Measurements from ENCODE around the gene HAGH.
A peak's percentile ranks its signal among the peaks of the same experiment; 100 is the strongest.

The HAGH gene

GRCh38 chr16:1857433-1858097 is 30.9 kb upstream of the HAGH start:
- H3K4me1 Mint-ChIP-seq (ENCODE audit: low read depth in 2 of 2) = peaks cover 0 to 8% of the 10 kb centered on the region in 2 donors
- H3K27ac Mint-ChIP-seq = no peak overlapping the region
- no peak for ATAC-seq (replicated peaks)

GRCh38 chr16:1851793-1852192 is 25.2 kb upstream of the HAGH start:
- H3K4me1 Mint-ChIP-seq (ENCODE audit: low read depth in 2 of 2) = peaks cover 0 to 8% of the 10 kb centered on the region in 2 donors
- H3K36me3 Mint-ChIP-seq (ENCODE audit: insufficient read depth) = peaks cover 2% of the 10 kb centered on the region
- ATAC-seq (replicated peaks) (no peak), DNase-seq (no peak)
- H3K4me3 Mint-ChIP-seq = no peak overlapping the region
- no peaks in the 10 kb centered on the region for H3K9me3 Mint-ChIP-seq
- H3K27me3 Mint-ChIP-seq = peaks cover 5 to 42% of the 10 kb centered on the region in 2 donors
- H3K27ac Mint-ChIP-seq = no peak overlapping the region

More at GRCh38 chr16:1857433-1858097, 30.9 kb upstream of the HAGH start:
- H3K27me3 Mint-ChIP-seq = peaks cover 38 to 75% of the 10 kb centered on the region in 2 donors
- DNase-seq = no peak
- no peaks in the 10 kb centered on the region for H3K9me3 Mint-ChIP-seq
- H3K36me3 Mint-ChIP-seq (ENCODE audit: insufficient read depth) = no peaks in the 10 kb centered on the region
- no peak overlapping the region for H3K4me3 Mint-ChIP-seq

GRCh38 chr16:1850981-1851380 is 24.4 kb upstream of the HAGH start:
- Mint-ChIP-seq H3K27ac (no peak overlapping the region), H3K4me3 (no peak overlapping the region), H3K9me3 (no peaks in the 10 kb centered on the region), H3K27me3 (peaks cover 13 to 49% of the 10 kb centered on the region in 2 donors), H3K36me3 (ENCODE audit: insufficient read depth) (peaks cover 2% of the 10 kb centered on the region), H3K4me1 (ENCODE audit: low read depth in 2 of 2) (peaks cover 0 to 8% of the 10 kb centered on the region in 2 donors)
- ATAC-seq (replicated peaks) (no peak), DNase-seq (no peak)

GRCh38 chr16:1846416-1846815 is 19.8 kb upstream of the HAGH start:
- Mint-ChIP-seq H3K27me3 (peaks cover 16 to 30% of the 10 kb centered on the region in 2 donors), H3K4me3 (no peak overlapping the region)

GRCh38 chr16:1845985-1846384 is 19.4 kb upstream of the HAGH start:
- Mint-ChIP-seq H3K27ac (no peak overlapping the region), H3K36me3 (ENCODE audit: insufficient read depth) (peaks cover 2% of the 10 kb centered on the region), H3K4me1 (ENCODE audit: low read depth in 2 of 2) (no peaks in the 10 kb centered on the region), H3K9me3 (no peaks in the 10 kb centered on the region), H3K4me3 (no peak overlapping the region), H3K27me3 (peaks cover 13 to 26% of the 10 kb centered on the region in 2 donors)
- no peak for ATAC-seq (replicated peaks)
- DNase-seq = no peak

More at GRCh38 chr16:1846416-1846815, 19.8 kb upstream of the HAGH start:
- H3K27ac Mint-ChIP-seq = no peak overlapping the region
- DNase-seq = no peak
- H3K9me3 Mint-ChIP-seq = no peaks in the 10 kb centered on the region
- H3K4me1 Mint-ChIP-seq (ENCODE audit: low read depth in 2 of 2) = no peaks in the 10 kb centered on the region
- H3K36me3 Mint-ChIP-seq (ENCODE audit: insufficient read depth) = peaks cover 2% of the 10 kb centered on the region
- no peak for ATAC-seq (replicated peaks)

GRCh38 chr16:1839554-1839953 is 12.9 kb upstream of the HAGH start:
- Mint-ChIP-seq H3K4me3 (no peak overlapping the region), H3K9me3 (no peaks in the 10 kb centered on the region), H3K27me3 (no peaks in the 10 kb centered on the region), H3K36me3 (ENCODE audit: insufficient read depth) (no peaks in the 10 kb centered on the region), H3K27ac (no peak overlapping the region), H3K4me1 (ENCODE audit: low read depth in 2 of 2) (peaks cover 0 to 1% of the 10 kb centered on the region in 2 donors)
- ATAC-seq (replicated peaks) (no peak), DNase-seq (no peak)

GRCh38 chr16:1834096-1834495 is 7.5 kb upstream of the HAGH start:
- H3K4me1 Mint-ChIP-seq (ENCODE audit: low read depth in 2 of 2) = peaks cover 2 to 7% of the 10 kb centered on the region in 2 donors
- no peak overlapping the region for H3K27ac Mint-ChIP-seq
- no peak overlapping the region for H3K4me3 Mint-ChIP-seq
- no peaks in the 10 kb centered on the region for H3K27me3 Mint-ChIP-seq
- ATAC-seq (replicated peaks) (no peak), DNase-seq (no peak)
- no peaks in the 10 kb centered on the region for H3K36me3 Mint-ChIP-seq (ENCODE audit: insufficient read depth)
- no peaks in the 10 kb centered on the region for H3K9me3 Mint-ChIP-seq

GRCh38 chr16:1832838-1833454 is 6.3 kb upstream of the HAGH start:
- Mint-ChIP-seq H3K36me3 (ENCODE audit: insufficient read depth) (peaks cover 3% of the 10 kb centered on the region), H3K4me1 (ENCODE audit: low read depth in 2 of 2) (peaks cover 4 to 9% of the 10 kb centered on the region in 2 donors), H3K27ac (no peak overlapping the region), H3K4me3 (no peak overlapping the region), H3K27me3 (no peaks in the 10 kb centered on the region), H3K9me3 (no peaks in the 10 kb centered on the region)
- no peak for ATAC-seq (replicated peaks)
- no peak for DNase-seq

- no peak for ATAC-seq (replicated peaks)
- H3K9me3 Mint-ChIP-seq = no peaks in the 10 kb centered on the region
- H3K36me3 Mint-ChIP-seq (ENCODE audit: insufficient read depth) = peaks cover 14% of the 10 kb centered on the region
- no peak overlapping the region for H3K4me3 Mint-ChIP-seq
- DNase-seq = no peak
- no peaks in the 10 kb centered on the region for H3K27me3 Mint-ChIP-seq
- H3K27ac Mint-ChIP-seq = no peak overlapping the region
- H3K4me1 Mint-ChIP-seq (ENCODE audit: low read depth in 2 of 2) = peaks cover 13 to 16% of the 10 kb centered on the region in 2 donors
These were observed 4.8 kb upstream of the HAGH start for GRCh38 chr16:1831186-1832075.

GRCh38 chr16:1830213-1830612 is 3.6 kb upstream of the HAGH start:
- ATAC-seq (replicated peaks) = no peak
- Mint-ChIP-seq H3K4me1 (ENCODE audit: low read depth in 2 of 2) (peaks cover 16 to 17% of the 10 kb centered on the region in 2 donors), H3K4me3 (no peak overlapping the region), H3K27me3 (no peaks in the 10 kb centered on the region), H3K27ac (no peak overlapping the region), H3K36me3 (ENCODE audit: insufficient read depth) (peaks cover 14% of the 10 kb centered on the region), H3K9me3 (no peaks in the 10 kb centered on the region)
- DNase-seq = no peak

GRCh38 chr16:1828645-1829410 is 2.2 kb upstream of the HAGH start:
- H3K27me3 Mint-ChIP-seq = no peaks in the 10 kb centered on the region
- peaks cover 22% of the 10 kb centered on the region for H3K36me3 Mint-ChIP-seq (ENCODE audit: insufficient read depth)
- H3K9me3 Mint-ChIP-seq = no peaks in the 10 kb centered on the region
- no peak overlapping the region for H3K4me3 Mint-ChIP-seq
- H3K4me1 Mint-ChIP-seq (ENCODE audit: low read depth in 2 of 2) = peaks cover 20 to 24% of the 10 kb centered on the region in 2 donors
- H3K27ac Mint-ChIP-seq = no peak overlapping the region
- ATAC-seq (replicated peaks) (no peak), DNase-seq (no peak)

GRCh38 chr16:1825864-1826690 is 548 bp downstream of the HAGH start:
- DNase-seq = peak; percentile 44 to 67 (median 57)
- H3K4me1 Mint-ChIP-seq (ENCODE audit: low read depth in 2 of 2) = peaks cover 19 to 30% of the 10 kb centered on the region in 2 donors
- H3K9me3 Mint-ChIP-seq = no peaks in the 10 kb centered on the region

More at GRCh38 chr16:1825864-1826690, 548 bp downstream of the HAGH start:
- H3K27ac Mint-ChIP-seq = peak overlapping the region; percentile 88 to 92
- ATAC-seq (replicated peaks) = peak; percentile 75
- no peaks in the 10 kb centered on the region for H3K27me3 Mint-ChIP-seq
- H3K36me3 Mint-ChIP-seq (ENCODE audit: insufficient read depth) = peaks cover 22% of the 10 kb centered on the region
- H3K4me3 Mint-ChIP-seq = peak overlapping the region; percentile 86 to 89

Data from effector memory CD8-positive, alpha-beta T cell (primary cell).